ENCODE data around the gene SNX25.

- no peak for TF ChIP-seq EZH2phosphoT487 (IDR thresholded peaks at IDR 0.05; ENCODE audit: borderline replicate concordance, low read length)
- TF ChIP-seq CTCF (conservative IDR thresholded peaks at IDR 0.05; ENCODE audit: low read depth, low read length): peak; percentile 80
Measured at GRCh38 chr4:185183622-185184281, 25.6 kb upstream of the SNX25 start.

Measured in PC-3 (cell line).